ENCODE measurements around the gene RFLNA. TPM values are rescaled to one million over a fixed set of nuclear protein-coding genes. Genes with fewer than 3 reads are reported as not detected.

RFLNA gene
- total and polyA plus RNA-seq, 7 donors: 0.83 to 57.1 (median 17.6) TPM; not detected in 2

DNA sequence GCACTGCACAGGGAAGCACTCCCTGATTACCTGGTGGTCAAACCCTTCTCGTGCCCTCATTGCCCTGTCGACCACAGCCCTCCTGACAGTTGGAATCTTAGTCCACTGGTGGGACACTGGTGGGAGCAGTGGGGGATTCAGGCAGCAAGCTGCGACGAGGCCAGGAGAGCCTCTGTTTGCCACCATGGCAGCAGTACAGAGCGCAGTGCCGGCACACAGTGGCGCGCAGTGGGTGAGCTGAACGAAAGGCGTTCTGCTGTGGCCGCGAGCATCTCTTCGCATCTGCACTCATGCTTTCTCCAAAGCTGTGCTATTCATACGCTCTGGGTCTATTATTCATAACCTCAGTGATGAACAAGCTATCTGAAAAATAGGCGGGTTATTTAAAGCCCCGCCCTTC is 14.3 kb downstream of the RFLNA start:
- Histone ChIP-seq H3K9me3 (no peaks in the 10 kb centered on the region), H3K4me1 (no peaks in the 10 kb centered on the region), H3K27me3 (no peaks in the 10 kb centered on the region), H3K36me3 (no peaks in the 10 kb centered on the region), H3K27ac (no peak overlapping the region), H3K4me3 (no peak overlapping the region)
- TF ChIP-seq EP300 (IDR thresholded peaks at IDR 0.05) (no peak), POLR2A (IDR thresholded peaks at IDR 0.05) (no peak), POLR2AphosphoS5 (IDR thresholded peaks at IDR 0.05) (no peak)
- TF ChIP-seq, protein P1, sequence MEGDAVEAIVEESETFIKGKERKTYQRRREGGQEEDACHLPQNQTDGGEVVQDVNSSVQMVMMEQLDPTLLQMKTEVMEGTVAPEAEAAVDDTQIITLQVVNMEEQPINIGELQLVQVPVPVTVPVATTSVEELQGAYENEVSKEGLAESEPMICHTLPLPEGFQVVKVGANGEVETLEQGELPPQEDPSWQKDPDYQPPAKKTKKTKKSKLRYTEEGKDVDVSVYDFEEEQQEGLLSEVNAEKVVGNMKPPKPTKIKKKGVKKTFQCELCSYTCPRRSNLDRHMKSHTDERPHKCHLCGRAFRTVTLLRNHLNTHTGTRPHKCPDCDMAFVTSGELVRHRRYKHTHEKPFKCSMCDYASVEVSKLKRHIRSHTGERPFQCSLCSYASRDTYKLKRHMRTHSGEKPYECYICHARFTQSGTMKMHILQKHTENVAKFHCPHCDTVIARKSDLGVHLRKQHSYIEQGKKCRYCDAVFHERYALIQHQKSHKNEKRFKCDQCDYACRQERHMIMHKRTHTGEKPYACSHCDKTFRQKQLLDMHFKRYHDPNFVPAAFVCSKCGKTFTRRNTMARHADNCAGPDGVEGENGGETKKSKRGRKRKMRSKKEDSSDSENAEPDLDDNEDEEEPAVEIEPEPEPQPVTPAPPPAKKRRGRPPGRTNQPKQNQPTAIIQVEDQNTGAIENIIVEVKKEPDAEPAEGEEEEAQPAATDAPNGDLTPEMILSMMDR (IDR thresholded peaks at IDR 0.05): no peak
- WGBS, 2 donors: 92 to 94% methylated on average over 16 of the region's 16 CpGs
- intact Hi-C loops (cut with DNase I): no loop called here
- no peak for DNase-seq

DNA sequence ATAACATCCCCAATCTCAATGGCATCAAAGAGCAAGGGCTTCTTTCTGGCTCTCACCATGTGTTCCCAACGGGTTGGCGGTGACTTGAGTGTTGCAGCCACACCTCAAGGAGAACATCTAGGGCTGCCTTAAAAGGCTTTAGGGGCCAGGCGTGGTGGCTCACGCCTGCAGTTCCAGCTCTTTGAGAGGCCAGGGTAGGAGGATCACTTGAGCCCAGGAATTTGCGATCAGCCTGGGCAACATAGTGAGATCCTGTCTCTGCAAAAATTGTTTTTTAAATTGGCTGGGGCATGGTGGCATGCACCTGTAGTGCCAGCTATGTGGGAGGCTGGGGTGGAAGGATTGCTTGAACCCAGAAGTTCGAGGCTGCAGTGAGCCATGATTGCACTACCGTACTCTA is 14.9 kb downstream of the RFLNA start:
- intact Hi-C loops (cut with DNase I): no loop called here
- no peak overlapping the region for H3K4me3 ChIP-seq

DNA sequence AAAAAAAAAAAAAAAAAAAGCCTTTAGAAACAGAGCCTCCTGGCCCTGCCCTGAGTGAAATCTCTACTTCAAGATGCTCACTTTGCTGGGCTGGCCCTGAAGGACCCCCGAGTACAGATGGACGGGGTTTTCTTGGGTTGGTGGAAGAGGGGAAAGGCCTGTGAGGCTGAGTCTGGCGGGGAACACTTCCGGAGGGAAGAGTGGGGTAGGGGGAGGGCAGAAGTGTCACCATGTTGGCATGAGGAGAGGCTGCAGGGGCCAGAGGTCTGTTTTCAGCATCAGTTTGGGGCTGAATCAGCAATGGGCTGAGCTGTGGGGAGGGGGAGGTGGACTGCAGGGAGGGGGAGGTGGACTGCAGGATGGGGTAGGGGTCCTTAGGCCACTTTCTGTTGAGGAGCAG is 15.3 kb downstream of the RFLNA start:
- 87 to 92% methylated on average over 4 of the region's 4 CpGs for WGBS, 2 donors
- Histone ChIP-seq H3K4me1 (no peaks in the 10 kb centered on the region), H3K27me3 (no peaks in the 10 kb centered on the region), H3K27ac (no peak overlapping the region), H3K36me3 (no peaks in the 10 kb centered on the region), H3K9me3 (no peaks in the 10 kb centered on the region), H3K4me3 (no peak overlapping the region)
- TF ChIP-seq POLR2A (IDR thresholded peaks at IDR 0.05) (no peak), EP300 (IDR thresholded peaks at IDR 0.05) (no peak), POLR2AphosphoS5 (IDR thresholded peaks at IDR 0.05) (no peak)
- TF ChIP-seq, protein P1 (IDR thresholded peaks at IDR 0.05): no peak
- intact Hi-C loops (cut with DNase I): no loop called here
- no peak for DNase-seq

More for the DNA sequence above, 14.9 kb downstream of the RFLNA start:
- Histone ChIP-seq H3K36me3 (no peaks in the 10 kb centered on the region), H3K27me3 (no peaks in the 10 kb centered on the region), H3K27ac (no peak overlapping the region), H3K9me3 (no peaks in the 10 kb centered on the region), H3K4me1 (no peaks in the 10 kb centered on the region)
- TF ChIP-seq, protein P1 (IDR thresholded peaks at IDR 0.05): no peak
- no peak for TF ChIP-seq POLR2AphosphoS5 (IDR thresholded peaks at IDR 0.05)
- no peak for TF ChIP-seq EP300 (IDR thresholded peaks at IDR 0.05)
- no peak for TF ChIP-seq POLR2A (IDR thresholded peaks at IDR 0.05)
- WGBS, 2 donors: 84 to 92% methylated on average over 7 of the region's 7 CpGs
- DNase-seq: no peak

DNA sequence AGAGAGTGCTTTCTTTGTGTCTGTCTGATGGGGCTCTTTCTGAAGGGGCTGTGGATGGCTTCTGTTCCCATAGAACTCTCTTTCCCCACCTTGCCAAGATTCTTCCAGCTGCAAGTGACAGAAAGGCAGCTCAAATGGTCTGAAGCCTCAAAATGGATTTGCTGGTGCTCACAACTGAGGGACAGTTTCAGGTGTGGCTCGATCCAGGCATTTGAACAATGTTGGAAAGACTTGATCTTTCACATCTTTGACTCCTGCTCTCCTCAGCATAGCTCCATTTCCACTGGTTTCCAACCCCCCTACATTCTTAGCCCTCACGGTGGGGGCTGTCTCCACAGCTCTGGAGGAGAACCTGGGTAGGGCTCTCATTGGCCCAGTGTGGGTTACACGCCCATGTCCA is 15.9 kb downstream of the RFLNA start:
- Histone ChIP-seq H3K36me3 (no peaks in the 10 kb centered on the region), H3K9me3 (no peaks in the 10 kb centered on the region), H3K27me3 (no peaks in the 10 kb centered on the region), H3K4me1 (no peaks in the 10 kb centered on the region), H3K4me3 (no peak overlapping the region), H3K27ac (no peak overlapping the region)
- TF ChIP-seq EP300 (IDR thresholded peaks at IDR 0.05) (no peak), POLR2AphosphoS5 (IDR thresholded peaks at IDR 0.05) (no peak), POLR2A (IDR thresholded peaks at IDR 0.05) (no peak)
- TF ChIP-seq, protein P1 (IDR thresholded peaks at IDR 0.05): no peak
- WGBS, 2 donors: 93 to 94% methylated on average over 3 of the region's 3 CpGs
- no peak for DNase-seq
- intact Hi-C loops (cut with DNase I): no loop called here

Data from sigmoid colon (tissue), 7 donors.